GM12864 (cell line): ENCODE data around the gene LIPK.

Experiments used
- DNase-seq: peaks from one replicate; pipeline ENCODE4 v3.0.0-alpha.2; 2011; ENCODE audit warnings: low read depth
- H3K4me3 ChIP-seq: 2 replicates; pipeline ENCODE4 v1.5.1; 2011; ENCODE audit warnings: mild to moderate bottlenecking, low read depth, low read length, control low read depth
- CTCF ChIP-seq: IDR thresholded peaks from 2 replicates; pipeline ENCODE4 v1.5.1; 2011; ENCODE audit warnings: low read depth, mild to moderate bottlenecking, moderate library complexity, low read length, control low read depth, inconsistent platforms; ENCODE audit errors: missing control alignments

The LIPK gene

GRCh38 chr10:88794731-88795130 lies 88.7 kb downstream of the LIPK start:
- TF ChIP-seq CTCF = no peak
- no peak for DNase-seq
- no peak overlapping the region for H3K4me3 ChIP-seq

- DNase-seq = no peak
- no peak for TF ChIP-seq CTCF
Measured at GRCh38 chr10:88800152-88801125, 94.4 kb downstream of the LIPK start.

More at GRCh38 chr10:88800152-88801125, 94.4 kb downstream of the LIPK start:
- no peak overlapping the region for H3K4me3 ChIP-seq
